ENCODE measurements around the gene FAM83C. TPM values are rescaled to one million over a fixed set of nuclear protein-coding genes. Genes with fewer than 3 reads are reported as not detected.
A peak's percentile ranks its signal among the peaks of the same experiment; 100 is the strongest.

The FAM83C gene
- polyA plus RNA-seq, 2 of the 4 experiments (the other 2 are of a cell fraction): not detected

DNA sequence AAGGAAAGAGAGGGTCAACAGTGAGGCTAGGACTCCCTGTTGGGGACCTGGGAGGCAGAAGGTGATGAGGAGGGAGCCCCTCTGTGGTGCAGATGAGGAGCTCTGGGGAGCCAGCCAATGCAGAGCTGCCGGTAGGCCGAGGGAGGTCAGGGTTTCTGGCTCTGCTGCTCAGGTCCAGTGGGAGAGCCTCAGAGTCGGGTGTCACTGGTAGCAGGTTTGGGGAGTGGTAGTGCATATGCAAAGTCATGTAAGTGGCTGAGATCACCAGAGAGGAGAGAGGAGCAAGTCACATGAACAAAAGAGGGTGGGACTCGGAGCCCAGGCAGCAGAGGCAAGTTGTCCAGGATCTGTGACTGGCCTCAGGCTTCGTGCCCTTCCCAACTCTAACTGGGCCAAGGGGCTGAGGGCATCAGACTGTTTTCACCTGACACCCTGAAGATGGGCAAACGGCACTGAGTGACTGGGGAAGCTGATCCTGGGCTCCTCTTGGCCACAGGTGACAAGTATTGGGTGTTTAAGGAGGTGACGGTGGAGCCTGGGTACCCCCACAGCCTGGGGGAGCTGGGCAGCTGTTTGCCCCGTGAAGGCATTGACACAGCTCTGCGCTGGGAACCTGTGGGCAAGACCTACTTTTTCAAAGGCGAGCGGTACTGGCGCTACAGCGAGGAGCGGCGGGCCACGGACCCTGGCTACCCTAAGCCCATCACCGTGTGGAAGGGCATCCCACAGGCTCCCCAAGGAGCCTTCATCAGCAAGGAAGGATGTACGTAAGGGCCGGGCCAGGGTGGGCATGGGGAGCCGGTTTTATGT lies 20.9 kb downstream of the FAM83C start:
- peaks cover 64% of the 10 kb centered on the region for H3K4me1 ChIP-seq
- ATAC-seq (no peak), DNase-seq (ENCODE audit: low read depth in 1 of 2, low spot score in 1 of 2) (no peak), FAIRE-seq (no peak)
- no peaks in the 10 kb centered on the region for H3K9me3 ChIP-seq
- H3K4me2 ChIP-seq: no peak overlapping the region
- H3K4me3 ChIP-seq: no peak overlapping the region
- POLR2A ChIA-PET: no interaction called here
- WGBS (ENCODE audit: missing lambda C conversion rate): 92% methylated on average over 20 of the region's 20 CpGs
- H3K27ac ChIP-seq: peak overlapping the region; percentile 24 to 97; a peak in 3 of 6 replicates
- CTCF ChIA-PET: interaction anchor here (0.6 to 15.8 kb wide), 8 partner anchors 11 to 438 kb away, joined by 3 to 333 read pairs (median 37); partner anchors contain the start of genes ACSS2, EDEM2, EIF6 and GGT7
- TF ChIP-seq, protein P1, sequence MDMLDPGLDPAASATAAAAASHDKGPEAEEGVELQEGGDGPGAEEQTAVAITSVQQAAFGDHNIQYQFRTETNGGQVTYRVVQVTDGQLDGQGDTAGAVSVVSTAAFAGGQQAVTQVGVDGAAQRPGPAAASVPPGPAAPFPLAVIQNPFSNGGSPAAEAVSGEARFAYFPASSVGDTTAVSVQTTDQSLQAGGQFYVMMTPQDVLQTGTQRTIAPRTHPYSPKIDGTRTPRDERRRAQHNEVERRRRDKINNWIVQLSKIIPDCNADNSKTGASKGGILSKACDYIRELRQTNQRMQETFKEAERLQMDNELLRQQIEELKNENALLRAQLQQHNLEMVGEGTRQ (IDR thresholded peaks at IDR 0.05): no peak
- TF ChIP-seq NPAS2 (CRISPR knock-in tag; IDR thresholded peaks at IDR 0.05; ENCODE audit: borderline replicate concordance): no peak
- TF ChIP-seq, protein P2, sequence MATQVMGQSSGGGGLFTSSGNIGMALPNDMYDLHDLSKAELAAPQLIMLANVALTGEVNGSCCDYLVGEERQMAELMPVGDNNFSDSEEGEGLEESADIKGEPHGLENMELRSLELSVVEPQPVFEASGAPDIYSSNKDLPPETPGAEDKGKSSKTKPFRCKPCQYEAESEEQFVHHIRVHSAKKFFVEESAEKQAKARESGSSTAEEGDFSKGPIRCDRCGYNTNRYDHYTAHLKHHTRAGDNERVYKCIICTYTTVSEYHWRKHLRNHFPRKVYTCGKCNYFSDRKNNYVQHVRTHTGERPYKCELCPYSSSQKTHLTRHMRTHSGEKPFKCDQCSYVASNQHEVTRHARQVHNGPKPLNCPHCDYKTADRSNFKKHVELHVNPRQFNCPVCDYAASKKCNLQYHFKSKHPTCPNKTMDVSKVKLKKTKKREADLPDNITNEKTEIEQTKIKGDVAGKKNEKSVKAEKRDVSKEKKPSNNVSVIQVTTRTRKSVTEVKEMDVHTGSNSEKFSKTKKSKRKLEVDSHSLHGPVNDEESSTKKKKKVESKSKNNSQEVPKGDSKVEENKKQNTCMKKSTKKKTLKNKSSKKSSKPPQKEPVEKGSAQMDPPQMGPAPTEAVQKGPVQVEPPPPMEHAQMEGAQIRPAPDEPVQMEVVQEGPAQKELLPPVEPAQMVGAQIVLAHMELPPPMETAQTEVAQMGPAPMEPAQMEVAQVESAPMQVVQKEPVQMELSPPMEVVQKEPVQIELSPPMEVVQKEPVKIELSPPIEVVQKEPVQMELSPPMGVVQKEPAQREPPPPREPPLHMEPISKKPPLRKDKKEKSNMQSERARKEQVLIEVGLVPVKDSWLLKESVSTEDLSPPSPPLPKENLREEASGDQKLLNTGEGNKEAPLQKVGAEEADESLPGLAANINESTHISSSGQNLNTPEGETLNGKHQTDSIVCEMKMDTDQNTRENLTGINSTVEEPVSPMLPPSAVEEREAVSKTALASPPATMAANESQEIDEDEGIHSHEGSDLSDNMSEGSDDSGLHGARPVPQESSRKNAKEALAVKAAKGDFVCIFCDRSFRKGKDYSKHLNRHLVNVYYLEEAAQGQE (IDR thresholded peaks at IDR 0.05): no peak
- no peak for TF ChIP-seq SMC3 (IDR thresholded peaks at IDR 0.05)
- no peak for TF ChIP-seq NR3C1 (IDR thresholded peaks at IDR 0.05)
- no peak for TF ChIP-seq TP53 (CRISPR knock-in tag; IDR thresholded peaks at IDR 0.05)
- TF ChIP-seq HOXB13 (CRISPR knock-in tag; IDR thresholded peaks at IDR 0.05; ENCODE audit: low read depth): no peak
- TF ChIP-seq RAD21 (conservative IDR thresholded peaks at IDR 0.05 in 1 of 2, IDR thresholded peaks at IDR 0.05 in 1 of 2): no peak
- no peak for TF ChIP-seq MAZ (IDR thresholded peaks at IDR 0.05; ENCODE audit: borderline replicate concordance, low read depth, low read length)
- TF ChIP-seq ZC3H11A (IDR thresholded peaks at IDR 0.05): no peak
- no peak for TF ChIP-seq HEYL (CRISPR knock-in tag; IDR thresholded peaks at IDR 0.05)
- TF ChIP-seq HDAC2 (IDR thresholded peaks at IDR 0.05): no peak
- TF ChIP-seq, protein P3, sequence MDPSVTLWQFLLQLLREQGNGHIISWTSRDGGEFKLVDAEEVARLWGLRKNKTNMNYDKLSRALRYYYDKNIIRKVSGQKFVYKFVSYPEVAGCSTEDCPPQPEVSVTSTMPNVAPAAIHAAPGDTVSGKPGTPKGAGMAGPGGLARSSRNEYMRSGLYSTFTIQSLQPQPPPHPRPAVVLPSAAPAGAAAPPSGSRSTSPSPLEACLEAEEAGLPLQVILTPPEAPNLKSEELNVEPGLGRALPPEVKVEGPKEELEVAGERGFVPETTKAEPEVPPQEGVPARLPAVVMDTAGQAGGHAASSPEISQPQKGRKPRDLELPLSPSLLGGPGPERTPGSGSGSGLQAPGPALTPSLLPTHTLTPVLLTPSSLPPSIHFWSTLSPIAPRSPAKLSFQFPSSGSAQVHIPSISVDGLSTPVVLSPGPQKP (IDR thresholded peaks at IDR 0.05; ENCODE audit: low read depth, low read length): no peak
- no peak for TF ChIP-seq CEBPB (IDR thresholded peaks at IDR 0.05)
- no peak for TF ChIP-seq ZSCAN20 (CRISPR knock-in tag; IDR thresholded peaks at IDR 0.05)
- TF ChIP-seq MAFK (IDR thresholded peaks at IDR 0.05; ENCODE audit: partially characterized antibody): no peak
- TF ChIP-seq, protein P4, sequence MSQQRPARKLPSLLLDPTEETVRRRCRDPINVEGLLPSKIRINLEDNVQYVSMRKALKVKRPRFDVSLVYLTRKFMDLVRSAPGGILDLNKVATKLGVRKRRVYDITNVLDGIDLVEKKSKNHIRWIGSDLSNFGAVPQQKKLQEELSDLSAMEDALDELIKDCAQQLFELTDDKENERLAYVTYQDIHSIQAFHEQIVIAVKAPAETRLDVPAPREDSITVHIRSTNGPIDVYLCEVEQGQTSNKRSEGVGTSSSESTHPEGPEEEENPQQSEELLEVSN (IDR thresholded peaks at IDR 0.05; ENCODE audit: borderline replicate concordance, low read depth): no peak

Measured in A549 (cell line).